ENCODE measurements around the gene PYGL. TPM values are rescaled to one million over a fixed set of nuclear protein-coding genes. Genes with fewer than 3 reads are reported as not detected.

The PYGL gene
- total RNA-seq, 2 donors from 2014 or later = 7.0 to 27.1 TPM

DNA sequence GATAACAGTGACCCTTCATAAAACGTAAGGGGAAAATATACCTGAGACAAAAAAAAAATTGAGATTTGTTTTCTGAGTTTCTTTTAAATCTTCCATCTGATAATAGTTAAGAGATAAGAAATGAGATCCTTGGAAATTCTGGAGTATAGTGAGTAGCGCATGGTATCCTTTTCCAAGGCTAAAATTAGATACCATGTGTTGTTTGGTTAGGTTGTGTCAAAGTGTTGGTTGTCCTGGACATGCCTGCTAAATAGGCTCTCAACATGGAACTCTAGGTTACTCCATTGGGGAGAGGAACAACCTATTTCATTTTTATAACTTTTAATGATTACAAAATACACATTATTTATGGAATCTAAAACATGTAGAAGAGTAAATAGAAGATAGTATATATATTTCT lies 14.8 kb downstream of the PYGL start:
- Histone ChIP-seq H3K27me3 (no peaks in the 10 kb centered on the region), H3K4me3 (no peak overlapping the region), H3K36me3 (peaks cover 7% of the 10 kb centered on the region), H3K9me3 (no peaks in the 10 kb centered on the region), H3K4me1 (no peaks in the 10 kb centered on the region), H3K27ac (no peak overlapping the region)
- DNase-seq (ENCODE audit: low spot score) = no peak
- no peak for TF ChIP-seq CTCF (IDR thresholded peaks at IDR 0.05)

GRCh38 chr14:50928002-50928635 lies 16.2 kb downstream of the PYGL start:
- DNase-seq (ENCODE audit: low spot score) = peak; percentile 61
- H3K36me3 ChIP-seq = peaks cover 7% of the 10 kb centered on the region
- no peaks in the 10 kb centered on the region for H3K9me3 ChIP-seq

GRCh38 chr14:50926851-50927386 lies 17.4 kb downstream of the PYGL start:
- H3K27ac ChIP-seq = no peak overlapping the region
- H3K4me3 ChIP-seq = no peak overlapping the region
- no peak for TF ChIP-seq CTCF (IDR thresholded peaks at IDR 0.05)
- no peak for DNase-seq (ENCODE audit: low spot score)
- no peaks in the 10 kb centered on the region for H3K9me3 ChIP-seq
- no peaks in the 10 kb centered on the region for H3K27me3 ChIP-seq
- H3K36me3 ChIP-seq = peaks cover 7% of the 10 kb centered on the region
- no peaks in the 10 kb centered on the region for H3K4me1 ChIP-seq

More at GRCh38 chr14:50928002-50928635, 16.2 kb downstream of the PYGL start:
- H3K4me1 ChIP-seq = no peaks in the 10 kb centered on the region
- no peaks in the 10 kb centered on the region for H3K27me3 ChIP-seq
- H3K4me3 ChIP-seq = no peak overlapping the region
- no peak for TF ChIP-seq CTCF (IDR thresholded peaks at IDR 0.05)
- peak overlapping the region in 1 of 2 donors; percentile 15 for H3K27ac ChIP-seq

DNA sequence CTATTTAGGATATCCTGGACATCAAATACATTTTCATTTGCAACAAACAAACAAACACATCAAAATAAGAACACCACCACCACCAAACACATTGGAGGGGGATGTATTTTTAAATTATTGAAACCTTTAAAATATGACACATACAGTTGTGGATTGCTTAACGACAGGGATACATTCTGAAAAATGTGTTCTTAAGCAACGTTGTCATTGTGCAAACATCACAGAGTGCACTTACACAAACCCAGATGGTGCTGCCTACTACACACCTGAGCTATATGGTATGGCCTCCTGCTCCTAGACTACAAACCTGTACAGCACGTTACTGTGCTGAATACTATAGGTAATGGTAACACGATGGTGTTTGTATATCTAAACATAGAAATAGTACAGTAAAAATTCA lies 19.4 kb downstream of the PYGL start:
- Histone ChIP-seq H3K4me3 (no peak overlapping the region), H3K36me3 (peaks cover 8% of the 10 kb centered on the region), H3K4me1 (peaks cover 0 to 3% of the 10 kb centered on the region in 2 donors), H3K9me3 (no peaks in the 10 kb centered on the region), H3K27me3 (no peaks in the 10 kb centered on the region), H3K27ac (no peak overlapping the region)
- no peak for DNase-seq (ENCODE audit: low spot score)
- no peak for TF ChIP-seq CTCF (IDR thresholded peaks at IDR 0.05)

- TF ChIP-seq CTCF (IDR thresholded peaks at IDR 0.05) = no peak
- no peak overlapping the region for H3K4me3 ChIP-seq
- DNase-seq (ENCODE audit: low spot score) = no peak
- H3K9me3 ChIP-seq = no peaks in the 10 kb centered on the region
- peaks cover 8% of the 10 kb centered on the region for H3K36me3 ChIP-seq
- no peak overlapping the region for H3K27ac ChIP-seq
- no peaks in the 10 kb centered on the region for H3K27me3 ChIP-seq
- H3K4me1 ChIP-seq = peaks cover 0 to 3% of the 10 kb centered on the region in 2 donors
Observed at GRCh38 chr14:50924236-50924635, 20.0 kb downstream of the PYGL start.

GRCh38 chr14:50922803-50923202 lies 21.5 kb downstream of the PYGL start:
- no peak for DNase-seq (ENCODE audit: low spot score)
- Histone ChIP-seq H3K9me3 (no peaks in the 10 kb centered on the region), H3K4me1 (peaks cover 0 to 3% of the 10 kb centered on the region in 2 donors), H3K27ac (no peak overlapping the region), H3K27me3 (no peaks in the 10 kb centered on the region), H3K4me3 (no peak overlapping the region), H3K36me3 (peaks cover 8% of the 10 kb centered on the region)
- TF ChIP-seq CTCF (IDR thresholded peaks at IDR 0.05) = no peak
